Right atrium auricular region (tissue), 2 donors: Measurements from ENCODE around the gene REG3A. TPM values are rescaled to one million over a fixed set of nuclear protein-coding genes. Genes with fewer than 3 reads are reported as not detected.

ENCODE experiments used
- DNase-seq: peaks from one replicate; pipeline ENCODE4 v3.0.0-alpha.2; 2019; ENCODE audit warnings: low spot score
- H3K27ac ChIP-seq, 2 donors: fragments of 200-600 bp; sonication (generic); 1 replicate in 1 of 2; 2 replicates in 1 of 2; pipeline ENCODE4 v1.5.1; 2016 to 2019
- H3K27me3 ChIP-seq, 2 donors: fragments of 200-600 bp; sonication (generic); one replicate each; pipeline versions ENCODE4 v1.5.1 to v1.6.0; 2017 to 2019
- H3K36me3 ChIP-seq: fragments of 200-600 bp; sonication (generic); one replicate; pipeline ENCODE4 v1.5.1; 2016
- H3K4me1 ChIP-seq, 2 donors: fragments of 200-600 bp; sonication (generic); one replicate each; pipeline versions ENCODE4 v1.5.1 to v1.6.0; 2017 to 2019
- H3K4me3 ChIP-seq, 2 donors: fragments of 200-600 bp; sonication (generic); 1 replicate in 1 of 2; 2 replicates in 1 of 2; pipeline ENCODE4 v1.5.1; 2017 to 2019; ENCODE audit warnings: mild to moderate bottlenecking in 1 of 2, moderate library complexity in 1 of 2
- H3K9me3 ChIP-seq, 2 donors: fragments of 200-600 bp; sonication (generic); one replicate each; pipeline ENCODE4 v1.5.1; 2019
- CTCF ChIP-seq, 2 donors: fragments of 200-600 bp; sonication (generic); IDR thresholded peaks; one replicate each; pipeline ENCODE4 v1.5.1; 2019; ENCODE audit warnings: antibody characterized with exemption in 2 of 2
- total RNA-seq, 2 donors: library from RNA; depleted of rRNA; stranded (reverse); fragments of >200 nt; gene quantifications; one replicate each; pipeline ENCODE4 v1.1.0, GENCODE V29; 2016

REG3A gene
- total RNA-seq, 2 donors from 2014 or later: not detected

- TF ChIP-seq CTCF (IDR thresholded peaks at IDR 0.05): no peak
- H3K9me3 ChIP-seq: no peaks in the 10 kb centered on the region
- no peak overlapping the region for H3K27ac ChIP-seq
Observed at GRCh38 chr2:79159030-79159429, 523 bp downstream of the REG3A start.

GRCh38 chr2:79155826-79156476 lies 3.6 kb downstream of the REG3A start:
- no peak overlapping the region for H3K27ac ChIP-seq
- TF ChIP-seq CTCF (IDR thresholded peaks at IDR 0.05): no peak
- H3K36me3 ChIP-seq: no peaks in the 10 kb centered on the region
- no peaks in the 10 kb centered on the region for H3K27me3 ChIP-seq
- no peak overlapping the region for H3K4me3 ChIP-seq
- no peaks in the 10 kb centered on the region for H3K9me3 ChIP-seq
- no peaks in the 10 kb centered on the region for H3K4me1 ChIP-seq
- no peak for DNase-seq

More at GRCh38 chr2:79159030-79159429, 523 bp downstream of the REG3A start:
- DNase-seq: no peak
- no peaks in the 10 kb centered on the region for H3K36me3 ChIP-seq
- H3K4me1 ChIP-seq: no peaks in the 10 kb centered on the region
- H3K4me3 ChIP-seq: no peak overlapping the region
- H3K27me3 ChIP-seq: no peaks in the 10 kb centered on the region

- H3K27me3 ChIP-seq: no peaks in the 10 kb centered on the region
- DNase-seq: no peak
- H3K36me3 ChIP-seq: no peaks in the 10 kb centered on the region
- H3K9me3 ChIP-seq: no peaks in the 10 kb centered on the region
- H3K4me3 ChIP-seq: no peak overlapping the region
- no peak overlapping the region for H3K27ac ChIP-seq
- no peak for TF ChIP-seq CTCF (IDR thresholded peaks at IDR 0.05)
- H3K4me1 ChIP-seq: no peaks in the 10 kb centered on the region
Observed at GRCh38 chr2:79139423-79139822, 20.1 kb downstream of the REG3A start.

- DNase-seq: no peak
- H3K9me3 ChIP-seq: no peaks in the 10 kb centered on the region
- no peak for TF ChIP-seq CTCF (IDR thresholded peaks at IDR 0.05)
Observed at GRCh38 chr2:79138385-79138784, 21.2 kb downstream of the REG3A start.

GRCh38 chr2:79131687-79132086 lies 27.9 kb downstream of the REG3A start:
- Histone ChIP-seq H3K27me3 (no peaks in the 10 kb centered on the region), H3K4me1 (no peaks in the 10 kb centered on the region), H3K36me3 (no peaks in the 10 kb centered on the region), H3K4me3 (no peak overlapping the region), H3K9me3 (no peaks in the 10 kb centered on the region), H3K27ac (no peak overlapping the region)
- no peak for DNase-seq
- no peak for TF ChIP-seq CTCF (IDR thresholded peaks at IDR 0.05)

More at GRCh38 chr2:79138385-79138784, 21.2 kb downstream of the REG3A start:
- no peaks in the 10 kb centered on the region for H3K27me3 ChIP-seq
- no peak overlapping the region for H3K27ac ChIP-seq
- no peak overlapping the region for H3K4me3 ChIP-seq
- no peaks in the 10 kb centered on the region for H3K36me3 ChIP-seq
- no peaks in the 10 kb centered on the region for H3K4me1 ChIP-seq

- no peak overlapping the region for H3K27ac ChIP-seq
- DNase-seq: no peak
- no peaks in the 10 kb centered on the region for H3K36me3 ChIP-seq
- TF ChIP-seq CTCF (IDR thresholded peaks at IDR 0.05): no peak
- H3K4me3 ChIP-seq: no peak overlapping the region
- no peaks in the 10 kb centered on the region for H3K9me3 ChIP-seq
- no peaks in the 10 kb centered on the region for H3K27me3 ChIP-seq
- H3K4me1 ChIP-seq: no peaks in the 10 kb centered on the region
Observed at GRCh38 chr2:79129804-79130203, 29.7 kb downstream of the REG3A start.
